ENCODE measurements around the gene SP8. TPM values are rescaled to one million over a fixed set of nuclear protein-coding genes. Genes with fewer than 3 reads are reported as not detected.
A peak's percentile ranks its signal among the peaks of the same experiment; 100 is the strongest.

Gene SP8
- total RNA-seq, 4 donors from 2014 or later: not detected

DNA sequence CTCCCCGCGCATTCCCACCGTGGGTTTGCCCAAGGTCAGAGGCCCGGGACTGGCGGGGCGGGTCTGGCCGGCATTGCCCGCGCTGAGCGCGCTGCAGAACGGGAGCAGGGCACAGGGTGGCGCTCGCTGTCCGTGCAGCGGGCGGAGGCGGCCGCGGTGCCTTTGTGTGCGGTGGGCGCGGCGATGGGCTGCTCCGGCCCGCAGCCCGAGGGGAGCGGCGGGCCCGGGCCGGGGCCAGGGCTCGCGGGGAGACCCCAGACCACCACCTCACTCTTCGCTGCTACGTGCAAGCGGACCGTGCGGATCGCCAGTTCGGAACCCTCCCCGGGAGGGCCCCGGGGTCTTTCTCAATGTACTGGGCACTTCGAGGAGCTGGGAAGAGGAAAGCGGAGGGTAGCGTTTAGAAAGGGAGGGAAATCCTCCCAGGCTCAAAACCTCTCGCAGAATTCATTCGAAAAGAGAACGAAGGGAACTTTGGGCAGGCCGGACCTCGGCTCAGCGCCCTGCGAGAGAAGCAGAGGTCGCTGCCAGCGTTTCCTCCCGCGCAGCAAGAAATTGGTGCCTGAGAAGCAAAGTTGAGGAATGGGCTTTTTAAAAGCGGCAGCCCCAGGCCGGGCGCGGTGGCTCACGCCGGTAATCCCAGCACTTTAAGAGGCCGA, 8.5 kb downstream of the SP8 start:
- peaks cover 100% of the 10 kb centered on the region for H3K27me3 ChIP-seq
- peak; percentile 25 to 60 (median 53) for TF ChIP-seq CTCF (IDR thresholded peaks at IDR 0.05)
- no peak for TF ChIP-seq POLR2A (IDR thresholded peaks at IDR 0.05)
- TF ChIP-seq POLR2AphosphoS5 (IDR thresholded peaks at IDR 0.05): no peak
- H3K4me3 ChIP-seq: peak overlapping the region in 2 of 4 donors; percentile 14 to 41
- H3K4me1 ChIP-seq: peaks cover 0 to 13% (median 11%) of the 10 kb centered on the region in 4 donors
- no peaks in the 10 kb centered on the region for H3K36me3 ChIP-seq
- in situ Hi-C loops (cut with MboI; ENCODE audit: low pct_ligation_motif_present in 1 of 4, low pct_unique_long_range_greater_than_20kb in 1 of 4, low sequenced_read_pairs in 3 of 4) (loop anchor here (25.0 kb wide), 3 partner anchors 459 to 734 kb away; no protein-coding TSS in a partner anchor), intact Hi-C loops (cut with DNase I; ENCODE audit: low total_unique reads) (no loop called here)
- H3K27ac ChIP-seq: no peak overlapping the region
- whole genome bisulfite sequencing, 2 donors (ENCODE audit: low coverage in 1 of 2): 13% methylated on average over 38 of the region's 63 CpGs; no CpG with 5 or more reads in 1 of the 2 donors
- peak; percentile 18 for DNase-seq
- no peaks in the 10 kb centered on the region for H3K9me3 ChIP-seq

- H3K36me3 ChIP-seq: no peaks in the 10 kb centered on the region
- H3K4me1 ChIP-seq: peaks cover 0 to 12% (median 11%) of the 10 kb centered on the region in 4 donors
- 0 to 10% methylated on average over 1 to 30 of the region's 30 CpGs for WGBS, 2 donors (ENCODE audit: low coverage in 1 of 2)
- no peaks in the 10 kb centered on the region for H3K9me3 ChIP-seq
- TF ChIP-seq POLR2A (IDR thresholded peaks at IDR 0.05) (no peak), EP300 (IDR thresholded peaks at IDR 0.05; ENCODE audit: low read depth) (no peak), POLR2AphosphoS5 (IDR thresholded peaks at IDR 0.05) (no peak), CTCF (IDR thresholded peaks at IDR 0.05) (no peak)
- H3K27me3 ChIP-seq: peaks cover 100% of the 10 kb centered on the region
- intact Hi-C loops (cut with DNase I; ENCODE audit: low total_unique reads): no loop called here
- in situ Hi-C loops (cut with MboI; ENCODE audit: low pct_ligation_motif_present in 1 of 4, low pct_unique_long_range_greater_than_20kb in 1 of 4, low sequenced_read_pairs in 3 of 4): loop anchor here (25.0 kb wide), 3 partner anchors 460 to 735 kb away; no protein-coding TSS in a partner anchor
- H3K4me3 ChIP-seq: peak overlapping the region in 2 of 4 donors; percentile 14 to 41
- DNase-seq: no peak
- no peak overlapping the region for H3K27ac ChIP-seq
These were observed 9.2 kb downstream of the SP8 start for GRCh38 chr7:20777377-20778062.

GRCh38 chr7:20776942-20777341, 9.7 kb downstream of the SP8 start:
- peaks cover 0 to 12% (median 11%) of the 10 kb centered on the region in 4 donors for H3K4me1 ChIP-seq
- H3K36me3 ChIP-seq: no peaks in the 10 kb centered on the region
- peaks cover 100% of the 10 kb centered on the region for H3K27me3 ChIP-seq
- WGBS, 2 donors (ENCODE audit: low coverage in 1 of 2): 0 to 32% methylated on average over 2 to 10 of the region's 10 CpGs
- intact Hi-C loops (cut with DNase I; ENCODE audit: low total_unique reads): no loop called here
- no peak overlapping the region for H3K4me3 ChIP-seq
- DNase-seq: no peak
- in situ Hi-C loops (cut with MboI; ENCODE audit: low pct_ligation_motif_present in 1 of 4, low pct_unique_long_range_greater_than_20kb in 1 of 4, low sequenced_read_pairs in 3 of 4): loop anchor here (25.0 kb wide), 3 partner anchors 460 to 735 kb away; no protein-coding TSS in a partner anchor
- H3K9me3 ChIP-seq: no peaks in the 10 kb centered on the region
- TF ChIP-seq CTCF (IDR thresholded peaks at IDR 0.05) (no peak), POLR2AphosphoS5 (IDR thresholded peaks at IDR 0.05) (no peak), EP300 (IDR thresholded peaks at IDR 0.05; ENCODE audit: low read depth) (no peak), POLR2A (IDR thresholded peaks at IDR 0.05) (no peak)
- H3K27ac ChIP-seq: no peak overlapping the region

- no peaks in the 10 kb centered on the region for H3K9me3 ChIP-seq
- intact Hi-C loops (cut with DNase I; ENCODE audit: low total_unique reads) (no loop called here), in situ Hi-C loops (cut with MboI; ENCODE audit: low pct_ligation_motif_present in 1 of 4, low pct_unique_long_range_greater_than_20kb in 1 of 4, low sequenced_read_pairs in 3 of 4) (loop anchor here (25.0 kb wide), 3 partner anchors 461 to 736 kb away; no protein-coding TSS in a partner anchor)
- DNase-seq: no peak
- TF ChIP-seq POLR2AphosphoS5 (IDR thresholded peaks at IDR 0.05) (no peak), EP300 (IDR thresholded peaks at IDR 0.05; ENCODE audit: low read depth) (no peak), POLR2A (IDR thresholded peaks at IDR 0.05) (no peak), CTCF (IDR thresholded peaks at IDR 0.05) (no peak)
- H3K4me1 ChIP-seq: peaks cover 0 to 12% (median 11%) of the 10 kb centered on the region in 4 donors
- H3K27ac ChIP-seq: no peak overlapping the region
- 26 to 31% methylated on average over 7 to 27 of the region's 29 CpGs for WGBS, 2 donors (ENCODE audit: low coverage in 1 of 2)
- no peaks in the 10 kb centered on the region for H3K36me3 ChIP-seq
- H3K4me3 ChIP-seq: no peak overlapping the region
- peaks cover 100% of the 10 kb centered on the region for H3K27me3 ChIP-seq
These were observed 10.3 kb downstream of the SP8 start for GRCh38 chr7:20776214-20776911.

All from transverse colon (tissue), 4 donors.